ENCODE results near the gene PPP4R1. TPM values are rescaled to one million over a fixed set of nuclear protein-coding genes. Genes with fewer than 3 reads are reported as not detected.

The PPP4R1 gene
- polyA plus RNA-seq, 1 donor (not counting 4 experiments of a cell fraction or from before 2014, with no cell fraction given), result 200 TPM

DNA sequence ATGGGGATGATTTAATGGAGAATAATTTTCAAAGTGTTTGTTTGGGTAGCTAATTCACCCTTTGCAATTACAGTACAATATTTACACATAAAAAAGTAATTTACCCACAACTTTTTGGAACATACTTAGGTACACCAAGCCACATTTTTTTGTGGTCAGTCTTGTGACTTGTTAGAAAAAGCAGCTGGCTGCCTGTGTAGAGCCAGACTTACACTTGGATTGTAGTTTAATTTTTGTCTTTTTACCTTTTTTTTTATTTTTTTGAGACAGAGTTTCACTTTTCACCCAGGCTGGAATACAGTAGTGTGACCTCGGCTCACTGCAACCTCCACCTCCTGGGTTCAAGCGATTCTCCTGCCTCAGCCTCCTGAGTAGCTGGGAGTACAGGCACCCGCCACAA lies 93.7 kb downstream of the PPP4R1 start:
- TF ChIP-seq EZH2 (IDR thresholded peaks at IDR 0.05; ENCODE audit: low read length) (no peak), CTCF (optimal IDR thresholded peaks at IDR 0.05 in 1 of 3, IDR thresholded peaks at IDR 0.05 in 1 of 3, conservative IDR thresholded peaks at IDR 0.05 in 1 of 3; ENCODE audit: extremely low read depth in 1 of 3, insufficient read depth in 2 of 3, low read length in 3 of 3) (no peak)

GRCh38 chr18:9519399-9519798 lies 95.0 kb downstream of the PPP4R1 start:
- no peak for DNase-seq (ENCODE audit: low read depth, low spot score)
- Histone ChIP-seq H3K9me1 (ENCODE audit: control insufficient read depth, extremely low read depth, insufficient read depth, low read length) (no peaks in the 10 kb centered on the region), H3K9me3 (ENCODE audit: control insufficient read depth, low read depth, low read length) (no peaks in the 10 kb centered on the region), H3K27ac (ENCODE audit: control insufficient read depth, insufficient read depth, low read length) (no peak overlapping the region), H3K27me3 (ENCODE audit: control insufficient read depth, extremely low read depth, insufficient read depth, low read length) (no peaks in the 10 kb centered on the region), H3K4me1 (ENCODE audit: control insufficient read depth, extremely low read depth, insufficient read depth, low read length) (no peaks in the 10 kb centered on the region), H2AFZ (ENCODE audit: control insufficient read depth, low read length) (no peak overlapping the region), H3K4me3 (ENCODE audit: control insufficient read depth in 2 of 3, extremely low read depth in 1 of 3, insufficient read depth in 2 of 3, low read depth in 1 of 3, low read length in 3 of 3) (no peak overlapping the region), H3K79me2 (ENCODE audit: control insufficient read depth, insufficient read depth, low read length) (no peaks in the 10 kb centered on the region), H3K36me3 (ENCODE audit: control insufficient read depth in 2 of 2, extremely low read depth in 1 of 2, insufficient read depth in 2 of 2, low read length in 2 of 2) (peaks cover 4 to 9% of the 10 kb centered on the region in 2 experiments), H3K4me2 (ENCODE audit: control insufficient read depth, extremely low read depth, insufficient read depth, low read depth, low read length) (no peak overlapping the region), H3K9ac (ENCODE audit: control insufficient read depth, extremely low read depth, insufficient read depth, low read length) (no peak overlapping the region), H4K20me1 (ENCODE audit: control insufficient read depth, extremely low read depth, insufficient read depth, low read length) (no peaks in the 10 kb centered on the region)
- FAIRE-seq, result no peak
- TF ChIP-seq CTCF (optimal IDR thresholded peaks at IDR 0.05 in 1 of 3, IDR thresholded peaks at IDR 0.05 in 1 of 3, conservative IDR thresholded peaks at IDR 0.05 in 1 of 3; ENCODE audit: extremely low read depth in 1 of 3, insufficient read depth in 2 of 3, low read length in 3 of 3) (no peak), EZH2 (IDR thresholded peaks at IDR 0.05; ENCODE audit: low read length) (no peak)
- dilution Hi-C loops (cut with MboI; ENCODE audit: extremely low pct_ligation_motif_present, low sequenced_read_pairs), result no loop called here

More for the DNA sequence above, 93.7 kb downstream of the PPP4R1 start:
- Histone ChIP-seq H3K4me3 (ENCODE audit: control insufficient read depth in 2 of 3, extremely low read depth in 1 of 3, insufficient read depth in 2 of 3, low read depth in 1 of 3, low read length in 3 of 3) (no peak overlapping the region), H3K27ac (ENCODE audit: control insufficient read depth, insufficient read depth, low read length) (no peak overlapping the region), H3K27me3 (ENCODE audit: control insufficient read depth, extremely low read depth, insufficient read depth, low read length) (no peaks in the 10 kb centered on the region), H3K9me1 (ENCODE audit: control insufficient read depth, extremely low read depth, insufficient read depth, low read length) (no peaks in the 10 kb centered on the region), H4K20me1 (ENCODE audit: control insufficient read depth, extremely low read depth, insufficient read depth, low read length) (no peaks in the 10 kb centered on the region), H3K9ac (ENCODE audit: control insufficient read depth, extremely low read depth, insufficient read depth, low read length) (no peak overlapping the region), H3K4me1 (ENCODE audit: control insufficient read depth, extremely low read depth, insufficient read depth, low read length) (no peaks in the 10 kb centered on the region), H3K36me3 (ENCODE audit: control insufficient read depth in 2 of 2, extremely low read depth in 1 of 2, insufficient read depth in 2 of 2, low read length in 2 of 2) (peaks cover 7 to 9% of the 10 kb centered on the region in 2 experiments), H2AFZ (ENCODE audit: control insufficient read depth, low read length) (no peak overlapping the region), H3K9me3 (ENCODE audit: control insufficient read depth, low read depth, low read length) (no peaks in the 10 kb centered on the region), H3K79me2 (ENCODE audit: control insufficient read depth, insufficient read depth, low read length) (no peaks in the 10 kb centered on the region), H3K4me2 (ENCODE audit: control insufficient read depth, extremely low read depth, insufficient read depth, low read depth, low read length) (no peak overlapping the region)
- dilution Hi-C loops (cut with MboI; ENCODE audit: extremely low pct_ligation_motif_present, low sequenced_read_pairs), result no loop called here
- DNase-seq (ENCODE audit: low read depth, low spot score) (no peak), FAIRE-seq (no peak)

Data from keratinocyte (primary cell).